ENCODE measurements around the gene GSPT2.
"Not testable (repeated sequence)": the region's sequence is repeated elsewhere in the genome, so short reads cannot be mapped to it uniquely, and the experiment has no call there.

GSPT2 gene

GRCh38 chrX:51712943-51713647, 30.1 kb upstream of the GSPT2 start:
- H3K4me1 ChIP-seq (ENCODE audit: insufficient read depth, low read length, poor library complexity, severe bottlenecking); H3K9me3 ChIP-seq (ENCODE audit: insufficient read depth, low read depth, low read length); H3K4me3 ChIP-seq (ENCODE audit: low read length, poor library complexity, severe bottlenecking); H2AFZ ChIP-seq (ENCODE audit: low read length); H3K9ac ChIP-seq (ENCODE audit: low read depth, low read length, poor library complexity, severe bottlenecking); H3F3A ChIP-seq (ENCODE audit: low read depth); H3K4me2 ChIP-seq (ENCODE audit: low read depth, low read length, poor library complexity, severe bottlenecking); H3K27me3 ChIP-seq (ENCODE audit: insufficient read depth, low read length, poor library complexity, severe bottlenecking); H4K20me1 ChIP-seq (ENCODE audit: insufficient read depth, low read length, poor library complexity, severe bottlenecking); H3K36me3 ChIP-seq (ENCODE audit: insufficient read depth, low read length); H3K9me2 ChIP-seq (replicated peaks; ENCODE audit: low read depth, low read length); H3K79me2 ChIP-seq (ENCODE audit: insufficient read depth, low read length): not testable (repeated sequence)

- Histone ChIP-seq H4K20me1 (ENCODE audit: insufficient read depth, low read length, poor library complexity, severe bottlenecking) (no peaks in the 10 kb centered on the region), H3K4me2 (ENCODE audit: low read depth, low read length, poor library complexity, severe bottlenecking) (no peak overlapping the region), H3K9me2 (replicated peaks; ENCODE audit: low read depth, low read length) (no peaks in the 10 kb centered on the region), H3K36me3 (ENCODE audit: insufficient read depth, low read length) (no peaks in the 10 kb centered on the region), H3K79me2 (ENCODE audit: insufficient read depth, low read length) (no peaks in the 10 kb centered on the region), H3K9me3 (ENCODE audit: insufficient read depth, low read depth, low read length) (no peaks in the 10 kb centered on the region), H3K9ac (ENCODE audit: low read depth, low read length, poor library complexity, severe bottlenecking) (no peak overlapping the region), H3K4me3 (ENCODE audit: low read length, poor library complexity, severe bottlenecking) (no peak overlapping the region), H2AFZ (ENCODE audit: low read length) (no peak overlapping the region), H3K27me3 (ENCODE audit: insufficient read depth, low read length, poor library complexity, severe bottlenecking) (peaks cover under 1% of the 10 kb centered on the region), H3K4me1 (ENCODE audit: insufficient read depth, low read length, poor library complexity, severe bottlenecking) (no peaks in the 10 kb centered on the region), H3F3A (ENCODE audit: low read depth) (no peaks in the 10 kb centered on the region)
- TF ChIP-seq EZH2phosphoT487 (IDR thresholded peaks at IDR 0.05; ENCODE audit: borderline replicate concordance), result no peak
- no peak for TF ChIP-seq CTCF (conservative IDR thresholded peaks at IDR 0.05; ENCODE audit: low read length)
These were observed 15.0 kb upstream of the GSPT2 start for GRCh38 chrX:51728202-51728601.

- H2AFZ ChIP-seq (ENCODE audit: low read length), result no peak overlapping the region
- H3K9ac ChIP-seq (ENCODE audit: low read depth, low read length, poor library complexity, severe bottlenecking), result no peak overlapping the region
- H3K4me1 ChIP-seq (ENCODE audit: insufficient read depth, low read length, poor library complexity, severe bottlenecking), result no peaks in the 10 kb centered on the region
- no peak overlapping the region for H3K4me2 ChIP-seq (ENCODE audit: low read depth, low read length, poor library complexity, severe bottlenecking)
- no peaks in the 10 kb centered on the region for H4K20me1 ChIP-seq (ENCODE audit: insufficient read depth, low read length, poor library complexity, severe bottlenecking)
- no peak overlapping the region for H3K4me3 ChIP-seq (ENCODE audit: low read length, poor library complexity, severe bottlenecking)
- H3F3A ChIP-seq (ENCODE audit: low read depth), result no peaks in the 10 kb centered on the region
- no peaks in the 10 kb centered on the region for H3K36me3 ChIP-seq (ENCODE audit: insufficient read depth, low read length)
- no peak for TF ChIP-seq EZH2phosphoT487 (IDR thresholded peaks at IDR 0.05; ENCODE audit: borderline replicate concordance)
- no peak for TF ChIP-seq CTCF (conservative IDR thresholded peaks at IDR 0.05; ENCODE audit: low read length)
- no peaks in the 10 kb centered on the region for H3K79me2 ChIP-seq (ENCODE audit: insufficient read depth, low read length)
- no peaks in the 10 kb centered on the region for H3K9me2 ChIP-seq (replicated peaks; ENCODE audit: low read depth, low read length)
- no peaks in the 10 kb centered on the region for H3K9me3 ChIP-seq (ENCODE audit: insufficient read depth, low read depth, low read length)
- H3K27me3 ChIP-seq (ENCODE audit: insufficient read depth, low read length, poor library complexity, severe bottlenecking), result peaks cover 85% of the 10 kb centered on the region
These were observed 6.2 kb upstream of the GSPT2 start for GRCh38 chrX:51737091-51737490.

GRCh38 chrX:51742586-51742985, 656 bp upstream of the GSPT2 start:
- Histone ChIP-seq H3K9me3 (ENCODE audit: insufficient read depth, low read depth, low read length) (no peaks in the 10 kb centered on the region), H3K4me2 (ENCODE audit: low read depth, low read length, poor library complexity, severe bottlenecking) (peak overlapping the region; percentile 71), H2AFZ (ENCODE audit: low read length) (peak overlapping the region; percentile 87)

More at GRCh38 chrX:51742586-51742985, 656 bp upstream of the GSPT2 start:
- no peaks in the 10 kb centered on the region for H3K9me2 ChIP-seq (replicated peaks; ENCODE audit: low read depth, low read length)
- peaks cover 22% of the 10 kb centered on the region for H4K20me1 ChIP-seq (ENCODE audit: insufficient read depth, low read length, poor library complexity, severe bottlenecking)
- peak overlapping the region; percentile 89 for H3K4me3 ChIP-seq (ENCODE audit: low read length, poor library complexity, severe bottlenecking)
- H3K27me3 ChIP-seq (ENCODE audit: insufficient read depth, low read length, poor library complexity, severe bottlenecking), result peaks cover 46% of the 10 kb centered on the region
- TF ChIP-seq CTCF (conservative IDR thresholded peaks at IDR 0.05; ENCODE audit: low read length), result no peak
- no peak for TF ChIP-seq EZH2phosphoT487 (IDR thresholded peaks at IDR 0.05; ENCODE audit: borderline replicate concordance)
- peak overlapping the region; percentile 82 for H3K9ac ChIP-seq (ENCODE audit: low read depth, low read length, poor library complexity, severe bottlenecking)
- H3F3A ChIP-seq (ENCODE audit: low read depth), result no peaks in the 10 kb centered on the region
- H3K36me3 ChIP-seq (ENCODE audit: insufficient read depth, low read length), result no peaks in the 10 kb centered on the region
- H3K79me2 ChIP-seq (ENCODE audit: insufficient read depth, low read length), result peaks cover 41% of the 10 kb centered on the region
- peaks cover 4% of the 10 kb centered on the region for H3K4me1 ChIP-seq (ENCODE audit: insufficient read depth, low read length, poor library complexity, severe bottlenecking)

All from Loucy (cell line).